ENCODE results near the gene GNB3. TPM values are rescaled to one million over a fixed set of nuclear protein-coding genes. Genes with fewer than 3 reads are reported as not detected.

Gene GNB3
- total and polyA plus RNA-seq, 2 donors (not counting 3 experiments of a cell fraction or from before 2014, with no cell fraction given) = 9.4 to 12.0 TPM

DNA sequence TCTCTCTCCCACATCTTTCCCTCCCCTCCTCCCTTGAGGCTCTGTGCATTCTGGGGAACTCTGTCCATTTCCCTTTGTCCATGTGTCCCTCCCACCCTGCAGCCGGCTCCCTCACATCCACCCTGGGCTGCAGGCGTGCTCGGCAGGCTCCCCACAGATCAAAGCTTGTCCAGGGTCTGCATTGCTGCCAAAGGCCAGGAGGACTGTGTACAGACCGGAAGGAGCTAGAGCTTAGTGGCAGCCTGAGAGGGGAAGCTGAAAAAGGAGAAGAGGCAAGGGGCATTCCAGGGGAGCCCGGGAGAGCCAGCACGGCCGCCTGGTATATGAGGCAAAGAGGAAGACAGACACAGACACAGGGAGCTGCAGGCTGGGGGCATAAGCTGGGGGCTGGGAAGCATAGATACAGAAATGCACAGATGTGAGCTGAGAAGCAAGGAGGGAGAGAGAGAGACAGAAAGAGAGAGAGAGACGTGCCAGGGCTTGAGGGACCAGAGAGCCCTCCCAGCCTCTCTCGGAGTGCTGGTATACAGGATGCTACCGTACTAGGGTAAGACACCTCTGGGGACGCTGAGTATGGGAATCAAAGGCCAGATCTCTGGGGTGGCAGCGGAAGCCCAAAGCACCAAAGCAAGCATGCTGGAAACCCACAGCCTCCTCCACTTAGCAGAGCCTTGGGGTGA lies 48.1 kb upstream of the GNB3 start:
- Histone ChIP-seq H3K4me2 (ENCODE audit: insufficient read depth, low read length) (no peak overlapping the region), H4K20me1 (replicated peaks; ENCODE audit: control insufficient read depth, extremely low read depth, insufficient read depth, low read length) (no peaks in the 10 kb centered on the region), H3K4me3 (replicated peaks in 1 of 3; ENCODE audit: insufficient read depth in 1 of 3, low read depth in 1 of 3, low read length in 3 of 3) (no peak overlapping the region), H3K9me1 (replicated peaks; ENCODE audit: control insufficient read depth, extremely low read depth, insufficient read depth, low read length) (no peaks in the 10 kb centered on the region), H3K27ac (ENCODE audit: insufficient read depth, low read depth, low read length) (no peak overlapping the region), H3K4me1 (ENCODE audit: control insufficient read depth, extremely low read depth, insufficient read depth, low read length) (no peaks in the 10 kb centered on the region), H3K9me3 (replicated peaks; ENCODE audit: control insufficient read depth, insufficient read depth, low read length) (no peaks in the 10 kb centered on the region), H3K27me3 (ENCODE audit: control insufficient read depth in 2 of 2, insufficient read depth in 2 of 2, low read length in 2 of 2) (peaks cover 10 to 12% of the 10 kb centered on the region in 2 experiments), H3K79me2 (ENCODE audit: control insufficient read depth, insufficient read depth, low read length) (no peaks in the 10 kb centered on the region), H2AFZ (ENCODE audit: low read depth, low read length) (no peak overlapping the region), H3K36me3 (ENCODE audit: control insufficient read depth in 2 of 2, extremely low read depth in 1 of 2, insufficient read depth in 2 of 2, low read length in 2 of 2) (no peaks in the 10 kb centered on the region), H3K9ac (replicated peaks; ENCODE audit: extremely low read depth, insufficient read depth, low read length) (no peak overlapping the region)
- dilution Hi-C loops (cut with MboI; ENCODE audit: extremely low pct_ligation_motif_present, low sequenced_read_pairs) (no loop called here), intact Hi-C loops (cut with micrococcal nuclease) (no loop called here)
- BruUV-seq (replicated peaks) = no TSS peak
- no peak for DNase-seq (ENCODE audit: low read depth, low spot score)
- no peak for TF ChIP-seq EZH2 (IDR thresholded peaks at IDR 0.05; ENCODE audit: borderline replicate concordance, low read depth, low read length, severe bottlenecking)
- no peak for TF ChIP-seq FOS (IDR thresholded peaks at IDR 0.05; ENCODE audit: borderline replicate concordance, insufficient read depth, low read length)
- no peak for TF ChIP-seq MYC (IDR thresholded peaks at IDR 0.05; ENCODE audit: low read depth, low read length)
- TF ChIP-seq POLR2AphosphoS5 (IDR thresholded peaks at IDR 0.05; ENCODE audit: insufficient read depth, low read depth, low read length) = no peak
- TF ChIP-seq, protein P1, sequence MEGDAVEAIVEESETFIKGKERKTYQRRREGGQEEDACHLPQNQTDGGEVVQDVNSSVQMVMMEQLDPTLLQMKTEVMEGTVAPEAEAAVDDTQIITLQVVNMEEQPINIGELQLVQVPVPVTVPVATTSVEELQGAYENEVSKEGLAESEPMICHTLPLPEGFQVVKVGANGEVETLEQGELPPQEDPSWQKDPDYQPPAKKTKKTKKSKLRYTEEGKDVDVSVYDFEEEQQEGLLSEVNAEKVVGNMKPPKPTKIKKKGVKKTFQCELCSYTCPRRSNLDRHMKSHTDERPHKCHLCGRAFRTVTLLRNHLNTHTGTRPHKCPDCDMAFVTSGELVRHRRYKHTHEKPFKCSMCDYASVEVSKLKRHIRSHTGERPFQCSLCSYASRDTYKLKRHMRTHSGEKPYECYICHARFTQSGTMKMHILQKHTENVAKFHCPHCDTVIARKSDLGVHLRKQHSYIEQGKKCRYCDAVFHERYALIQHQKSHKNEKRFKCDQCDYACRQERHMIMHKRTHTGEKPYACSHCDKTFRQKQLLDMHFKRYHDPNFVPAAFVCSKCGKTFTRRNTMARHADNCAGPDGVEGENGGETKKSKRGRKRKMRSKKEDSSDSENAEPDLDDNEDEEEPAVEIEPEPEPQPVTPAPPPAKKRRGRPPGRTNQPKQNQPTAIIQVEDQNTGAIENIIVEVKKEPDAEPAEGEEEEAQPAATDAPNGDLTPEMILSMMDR (IDR thresholded peaks at IDR 0.05; ENCODE audit: extremely low read depth in 1 of 2, insufficient read depth in 1 of 2, low read depth in 1 of 2, low read length in 2 of 2) = no peak
- CTCF ChIA-PET = interaction anchor here (0.8 to 2.5 kb wide), 6 partner anchors 11 to 173 kb away, joined by 3 to 13 read pairs (median 4); partner anchors contain the start of gene MLF2
- no peak for FAIRE-seq
- POLR2A ChIA-PET = no interaction called here

All from endothelial cell of umbilical vein (primary cell).